ENCODE results near the gene MERTK.

The MERTK gene

DNA sequence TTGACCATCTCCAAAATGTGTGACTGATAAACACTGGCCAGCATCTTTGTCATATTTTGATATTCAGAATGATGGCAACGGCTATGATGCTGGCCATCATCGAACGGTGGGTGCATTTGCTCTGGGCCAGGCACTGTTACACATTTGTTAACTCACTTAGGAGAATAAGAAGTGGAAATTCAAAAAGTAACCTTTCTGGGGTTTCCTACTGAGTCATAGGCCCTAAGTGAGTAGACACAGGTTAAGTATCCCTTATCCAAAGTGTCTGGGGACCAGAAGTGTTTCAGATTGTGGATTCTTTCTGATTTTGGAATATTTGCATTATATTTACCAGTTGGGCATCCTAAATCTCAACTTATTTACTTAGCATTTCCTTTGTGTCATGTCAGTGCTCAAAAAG is 92.0 kb downstream of the MERTK start:
- Histone ChIP-seq H3K36me3 (replicated peaks; ENCODE audit: insufficient read depth, low read length) (no peaks in the 10 kb centered on the region), H3K4me2 (ENCODE audit: low read depth, low read length) (no peak overlapping the region), H3K4me3 (ENCODE audit: low read length) (no peak overlapping the region), H4K20me1 (ENCODE audit: insufficient read depth, low read length) (no peaks in the 10 kb centered on the region), H3K4me1 (ENCODE audit: low read length) (no peaks in the 10 kb centered on the region), H3K9ac (ENCODE audit: low read length) (no peak overlapping the region), H3F3A (ENCODE audit: insufficient read depth, low read length) (no peaks in the 10 kb centered on the region), H3K27me3 (replicated peaks; ENCODE audit: insufficient read depth, low read length) (no peaks in the 10 kb centered on the region), H3K9me2 (replicated peaks; ENCODE audit: insufficient read depth, low read length) (no peaks in the 10 kb centered on the region), H3K9me3 (replicated peaks; ENCODE audit: insufficient read depth, low read length) (no peaks in the 10 kb centered on the region), H2AFZ (ENCODE audit: low read length) (no peak overlapping the region), H3K79me2 (ENCODE audit: low read length) (no peaks in the 10 kb centered on the region), H3K27ac (ENCODE audit: low read length) (no peak overlapping the region)
- no peak for TF ChIP-seq EZH2 (optimal IDR thresholded peaks at IDR 0.05; ENCODE audit: low read depth, low read length)
- no peak for TF ChIP-seq EZH2phosphoT487 (IDR thresholded peaks at IDR 0.05; ENCODE audit: low read length)
- TF ChIP-seq, protein P1, sequence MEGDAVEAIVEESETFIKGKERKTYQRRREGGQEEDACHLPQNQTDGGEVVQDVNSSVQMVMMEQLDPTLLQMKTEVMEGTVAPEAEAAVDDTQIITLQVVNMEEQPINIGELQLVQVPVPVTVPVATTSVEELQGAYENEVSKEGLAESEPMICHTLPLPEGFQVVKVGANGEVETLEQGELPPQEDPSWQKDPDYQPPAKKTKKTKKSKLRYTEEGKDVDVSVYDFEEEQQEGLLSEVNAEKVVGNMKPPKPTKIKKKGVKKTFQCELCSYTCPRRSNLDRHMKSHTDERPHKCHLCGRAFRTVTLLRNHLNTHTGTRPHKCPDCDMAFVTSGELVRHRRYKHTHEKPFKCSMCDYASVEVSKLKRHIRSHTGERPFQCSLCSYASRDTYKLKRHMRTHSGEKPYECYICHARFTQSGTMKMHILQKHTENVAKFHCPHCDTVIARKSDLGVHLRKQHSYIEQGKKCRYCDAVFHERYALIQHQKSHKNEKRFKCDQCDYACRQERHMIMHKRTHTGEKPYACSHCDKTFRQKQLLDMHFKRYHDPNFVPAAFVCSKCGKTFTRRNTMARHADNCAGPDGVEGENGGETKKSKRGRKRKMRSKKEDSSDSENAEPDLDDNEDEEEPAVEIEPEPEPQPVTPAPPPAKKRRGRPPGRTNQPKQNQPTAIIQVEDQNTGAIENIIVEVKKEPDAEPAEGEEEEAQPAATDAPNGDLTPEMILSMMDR (IDR thresholded peaks at IDR 0.05; ENCODE audit: low read length): no peak
- DNase-seq: no peak

DNA sequence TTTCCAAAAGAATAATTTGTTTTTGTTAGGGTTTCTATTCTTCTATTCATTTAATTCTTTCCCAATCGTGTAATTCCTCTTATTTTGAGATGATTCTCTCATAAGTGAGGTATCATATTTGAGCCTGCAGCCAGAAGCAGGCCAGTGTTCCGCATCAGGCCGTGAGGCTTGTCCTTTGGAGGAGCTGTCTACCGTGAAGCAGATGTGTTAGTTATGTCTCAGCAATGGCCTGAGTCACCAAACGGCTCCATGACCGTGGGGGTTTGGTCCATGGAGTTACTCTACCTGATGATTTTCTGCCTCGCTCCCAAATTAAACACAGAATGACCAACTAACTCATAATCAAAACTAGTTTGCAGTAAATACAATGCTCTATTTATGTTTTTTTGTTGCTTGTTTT is 92.4 kb downstream of the MERTK start:
- no peak overlapping the region for H3K9ac ChIP-seq (ENCODE audit: low read length)
- H3K4me3 ChIP-seq (ENCODE audit: low read length): no peak overlapping the region
- no peak overlapping the region for H3K4me2 ChIP-seq (ENCODE audit: low read depth, low read length)
- H3K4me1 ChIP-seq (ENCODE audit: low read length): no peaks in the 10 kb centered on the region
- TF ChIP-seq EZH2phosphoT487 (IDR thresholded peaks at IDR 0.05; ENCODE audit: low read length) (no peak), EZH2 (optimal IDR thresholded peaks at IDR 0.05; ENCODE audit: low read depth, low read length) (no peak)
- TF ChIP-seq, protein P1 (IDR thresholded peaks at IDR 0.05; ENCODE audit: low read length): no peak
- no peaks in the 10 kb centered on the region for H3F3A ChIP-seq (ENCODE audit: insufficient read depth, low read length)
- no peak overlapping the region for H2AFZ ChIP-seq (ENCODE audit: low read length)
- no peaks in the 10 kb centered on the region for H3K9me3 ChIP-seq (replicated peaks; ENCODE audit: insufficient read depth, low read length)
- no peaks in the 10 kb centered on the region for H3K36me3 ChIP-seq (replicated peaks; ENCODE audit: insufficient read depth, low read length)
- H4K20me1 ChIP-seq (ENCODE audit: insufficient read depth, low read length): no peaks in the 10 kb centered on the region
- no peak overlapping the region for H3K27ac ChIP-seq (ENCODE audit: low read length)
- H3K27me3 ChIP-seq (replicated peaks; ENCODE audit: insufficient read depth, low read length): no peaks in the 10 kb centered on the region
- no peaks in the 10 kb centered on the region for H3K9me2 ChIP-seq (replicated peaks; ENCODE audit: insufficient read depth, low read length)
- DNase-seq: no peak
- H3K79me2 ChIP-seq (ENCODE audit: low read length): no peaks in the 10 kb centered on the region

GRCh38 chr2:111994042-111994441 is 95.6 kb downstream of the MERTK start:
- no peaks in the 10 kb centered on the region for H4K20me1 ChIP-seq (ENCODE audit: insufficient read depth, low read length)
- no peak for DNase-seq
- no peaks in the 10 kb centered on the region for H3K9me3 ChIP-seq (replicated peaks; ENCODE audit: insufficient read depth, low read length)
- no peaks in the 10 kb centered on the region for H3K4me1 ChIP-seq (ENCODE audit: low read length)
- H3K4me3 ChIP-seq (ENCODE audit: low read length): no peak overlapping the region
- H2AFZ ChIP-seq (ENCODE audit: low read length): no peak overlapping the region
- H3K27me3 ChIP-seq (replicated peaks; ENCODE audit: insufficient read depth, low read length): no peaks in the 10 kb centered on the region
- TF ChIP-seq EZH2phosphoT487 (IDR thresholded peaks at IDR 0.05; ENCODE audit: low read length): no peak
- no peak for TF ChIP-seq EZH2 (optimal IDR thresholded peaks at IDR 0.05; ENCODE audit: low read depth, low read length)
- TF ChIP-seq, protein P1 (IDR thresholded peaks at IDR 0.05; ENCODE audit: low read length): no peak
- H3K36me3 ChIP-seq (replicated peaks; ENCODE audit: insufficient read depth, low read length): no peaks in the 10 kb centered on the region; the same call in 1 of the 2 replicates
- H3K27ac ChIP-seq (ENCODE audit: low read length): no peak overlapping the region
- H3F3A ChIP-seq (ENCODE audit: insufficient read depth, low read length): no peaks in the 10 kb centered on the region
- H3K4me2 ChIP-seq (ENCODE audit: low read depth, low read length): no peak overlapping the region
- no peaks in the 10 kb centered on the region for H3K79me2 ChIP-seq (ENCODE audit: low read length)
- H3K9ac ChIP-seq (ENCODE audit: low read length): no peak overlapping the region
- no peaks in the 10 kb centered on the region for H3K9me2 ChIP-seq (replicated peaks; ENCODE audit: insufficient read depth, low read length)

All from MM.1S (cell line).